ENCODE data around the gene PIK3C2G. TPM values are rescaled to one million over a fixed set of nuclear protein-coding genes. Genes with fewer than 3 reads are reported as not detected.

Gene PIK3C2G, protein sequence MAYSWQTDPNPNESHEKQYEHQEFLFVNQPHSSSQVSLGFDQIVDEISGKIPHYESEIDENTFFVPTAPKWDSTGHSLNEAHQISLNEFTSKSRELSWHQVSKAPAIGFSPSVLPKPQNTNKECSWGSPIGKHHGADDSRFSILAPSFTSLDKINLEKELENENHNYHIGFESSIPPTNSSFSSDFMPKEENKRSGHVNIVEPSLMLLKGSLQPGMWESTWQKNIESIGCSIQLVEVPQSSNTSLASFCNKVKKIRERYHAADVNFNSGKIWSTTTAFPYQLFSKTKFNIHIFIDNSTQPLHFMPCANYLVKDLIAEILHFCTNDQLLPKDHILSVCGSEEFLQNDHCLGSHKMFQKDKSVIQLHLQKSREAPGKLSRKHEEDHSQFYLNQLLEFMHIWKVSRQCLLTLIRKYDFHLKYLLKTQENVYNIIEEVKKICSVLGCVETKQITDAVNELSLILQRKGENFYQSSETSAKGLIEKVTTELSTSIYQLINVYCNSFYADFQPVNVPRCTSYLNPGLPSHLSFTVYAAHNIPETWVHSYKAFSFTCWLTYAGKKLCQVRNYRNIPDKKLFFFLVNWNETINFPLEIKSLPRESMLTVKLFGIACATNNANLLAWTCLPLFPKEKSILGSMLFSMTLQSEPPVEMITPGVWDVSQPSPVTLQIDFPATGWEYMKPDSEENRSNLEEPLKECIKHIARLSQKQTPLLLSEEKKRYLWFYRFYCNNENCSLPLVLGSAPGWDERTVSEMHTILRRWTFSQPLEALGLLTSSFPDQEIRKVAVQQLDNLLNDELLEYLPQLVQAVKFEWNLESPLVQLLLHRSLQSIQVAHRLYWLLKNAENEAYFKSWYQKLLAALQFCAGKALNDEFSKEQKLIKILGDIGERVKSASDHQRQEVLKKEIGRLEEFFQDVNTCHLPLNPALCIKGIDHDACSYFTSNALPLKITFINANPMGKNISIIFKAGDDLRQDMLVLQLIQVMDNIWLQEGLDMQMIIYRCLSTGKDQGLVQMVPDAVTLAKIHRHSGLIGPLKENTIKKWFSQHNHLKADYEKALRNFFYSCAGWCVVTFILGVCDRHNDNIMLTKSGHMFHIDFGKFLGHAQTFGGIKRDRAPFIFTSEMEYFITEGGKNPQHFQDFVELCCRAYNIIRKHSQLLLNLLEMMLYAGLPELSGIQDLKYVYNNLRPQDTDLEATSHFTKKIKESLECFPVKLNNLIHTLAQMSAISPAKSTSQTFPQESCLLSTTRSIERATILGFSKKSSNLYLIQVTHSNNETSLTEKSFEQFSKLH (N-terminal part only)
- total RNA-seq (not detected), polyA plus RNA-seq (under 1 TPM in 1 of 3 donors, not detected in 2; under 0.01 TPM)
- long read RNA-seq, donor 1 = 0 reads
- long read RNA-seq, donor 2 = 0 reads

DNA sequence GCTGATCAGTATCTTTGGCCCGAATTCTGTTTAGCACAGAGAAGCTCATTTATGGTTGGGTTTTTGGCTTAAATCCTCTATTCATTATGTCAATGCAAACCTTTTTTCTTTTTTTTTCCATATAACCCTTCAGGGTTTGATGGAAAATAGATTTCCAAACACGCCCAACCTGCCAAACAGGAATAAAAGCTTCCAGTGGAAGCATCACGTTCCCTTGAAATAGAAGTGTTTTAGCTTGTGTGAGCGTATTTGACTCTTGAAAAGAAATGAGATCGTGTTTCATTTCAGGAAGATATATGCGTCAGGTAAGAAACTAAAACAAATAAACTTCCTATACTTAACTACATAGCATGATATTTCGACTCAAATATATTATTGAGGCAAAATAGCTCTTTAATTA is at the start of gene PIK3C2G:
Gene PIK3C2G (plus strand): TSS at position 246 of the 400 bp plus-strand sequence. CDS start 20,564 bp downstream, outside the sequence.
- WGBS, 3 donors = 73 to 76% (median 74%) methylated on average over 7 of the region's 7 CpGs
- Histone ChIP-seq H3K4me1 (no peaks in the 10 kb centered on the region), H3K4me3 (no peak within 1 kb of the TSS), H3K9me3 (no peaks in the 10 kb centered on the region), H3K36me3 (ENCODE audit: insufficient read depth in 1 of 2, low read depth in 1 of 2) (no peaks in the 10 kb centered on the region), H3K27ac (no peak within 1 kb of the TSS), H3K27me3 (ENCODE audit: insufficient read depth in 3 of 3, low read length in 2 of 3) (no peaks in the 10 kb centered on the region)
- ATAC-seq (no peak), DNase-seq (no peak)
- intact Hi-C loops (cut with DNase I) = no loop called here
- TF ChIP-seq, protein P1, sequence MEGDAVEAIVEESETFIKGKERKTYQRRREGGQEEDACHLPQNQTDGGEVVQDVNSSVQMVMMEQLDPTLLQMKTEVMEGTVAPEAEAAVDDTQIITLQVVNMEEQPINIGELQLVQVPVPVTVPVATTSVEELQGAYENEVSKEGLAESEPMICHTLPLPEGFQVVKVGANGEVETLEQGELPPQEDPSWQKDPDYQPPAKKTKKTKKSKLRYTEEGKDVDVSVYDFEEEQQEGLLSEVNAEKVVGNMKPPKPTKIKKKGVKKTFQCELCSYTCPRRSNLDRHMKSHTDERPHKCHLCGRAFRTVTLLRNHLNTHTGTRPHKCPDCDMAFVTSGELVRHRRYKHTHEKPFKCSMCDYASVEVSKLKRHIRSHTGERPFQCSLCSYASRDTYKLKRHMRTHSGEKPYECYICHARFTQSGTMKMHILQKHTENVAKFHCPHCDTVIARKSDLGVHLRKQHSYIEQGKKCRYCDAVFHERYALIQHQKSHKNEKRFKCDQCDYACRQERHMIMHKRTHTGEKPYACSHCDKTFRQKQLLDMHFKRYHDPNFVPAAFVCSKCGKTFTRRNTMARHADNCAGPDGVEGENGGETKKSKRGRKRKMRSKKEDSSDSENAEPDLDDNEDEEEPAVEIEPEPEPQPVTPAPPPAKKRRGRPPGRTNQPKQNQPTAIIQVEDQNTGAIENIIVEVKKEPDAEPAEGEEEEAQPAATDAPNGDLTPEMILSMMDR (IDR thresholded peaks at IDR 0.05) = no peak

DNA sequence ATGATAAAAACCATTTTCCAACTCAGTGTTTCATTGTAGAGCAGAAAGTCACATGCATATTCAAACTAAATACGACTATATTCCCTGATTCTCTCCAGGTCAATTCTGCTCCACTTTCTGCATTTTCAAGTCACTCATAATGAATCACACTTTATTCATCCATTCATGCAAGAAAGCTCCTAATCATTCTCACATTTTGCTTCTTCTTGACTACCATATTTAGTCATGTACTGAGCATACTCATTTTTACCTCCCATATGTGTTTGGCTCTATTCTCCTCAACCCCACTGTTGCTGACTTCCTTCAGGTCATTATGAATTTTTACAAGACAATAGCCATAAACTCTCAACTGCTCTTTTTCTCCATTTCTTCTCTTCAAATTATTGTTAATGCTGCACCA is 43.4 kb upstream of the PIK3C2G start:
- Histone ChIP-seq H3K9me3 (no peaks in the 10 kb centered on the region), H3K27me3 (ENCODE audit: insufficient read depth in 3 of 3, low read length in 2 of 3) (no peaks in the 10 kb centered on the region), H3K4me1 (no peaks in the 10 kb centered on the region), H3K27ac (no peak overlapping the region), H3K4me3 (no peak overlapping the region), H3K36me3 (ENCODE audit: insufficient read depth in 1 of 2, low read depth in 1 of 2) (no peaks in the 10 kb centered on the region)
- DNase-seq = no peak
- no peak for ATAC-seq
- intact Hi-C loops (cut with DNase I) = no loop called here
- WGBS, 3 donors = 86 to 90% (median 88%) methylated on average over 1 of the region's 1 CpG
- TF ChIP-seq, protein P1 (IDR thresholded peaks at IDR 0.05) = no peak

DNA sequence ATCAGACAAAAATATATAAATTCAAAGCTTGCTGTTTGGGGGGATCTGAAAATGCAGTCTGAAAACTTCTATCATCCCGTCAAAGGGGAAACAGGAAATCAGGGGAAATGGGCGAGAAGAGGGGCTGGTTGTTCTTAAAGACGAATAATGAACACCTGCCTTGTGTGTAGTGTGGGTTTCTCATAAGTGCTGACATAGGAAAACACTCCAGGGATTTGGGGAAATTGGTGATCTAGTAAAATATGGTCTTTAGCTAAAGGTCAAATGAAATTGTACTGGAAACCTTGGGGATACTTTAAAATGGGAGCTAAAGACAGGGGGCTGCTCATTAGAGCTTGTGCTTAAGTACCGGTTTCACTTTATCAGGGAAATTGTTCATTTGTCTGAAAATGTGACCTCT is 39.6 kb upstream of the PIK3C2G start:
- ATAC-seq = no peak
- WGBS, 3 donors = 56 to 60% (median 57%) methylated on average over 4 of the region's 4 CpGs
- no peaks in the 10 kb centered on the region for H3K9me3 ChIP-seq
- TF ChIP-seq, protein P1 (IDR thresholded peaks at IDR 0.05) = no peak
- no peaks in the 10 kb centered on the region for H3K27me3 ChIP-seq (ENCODE audit: insufficient read depth in 3 of 3, low read length in 2 of 3)
- intact Hi-C loops (cut with DNase I) = no loop called here
- DNase-seq = no peak
- H3K36me3 ChIP-seq (ENCODE audit: insufficient read depth in 1 of 2, low read depth in 1 of 2) = no peaks in the 10 kb centered on the region
- H3K4me1 ChIP-seq = no peaks in the 10 kb centered on the region
- no peak overlapping the region for H3K4me3 ChIP-seq
- no peak overlapping the region for H3K27ac ChIP-seq

DNA sequence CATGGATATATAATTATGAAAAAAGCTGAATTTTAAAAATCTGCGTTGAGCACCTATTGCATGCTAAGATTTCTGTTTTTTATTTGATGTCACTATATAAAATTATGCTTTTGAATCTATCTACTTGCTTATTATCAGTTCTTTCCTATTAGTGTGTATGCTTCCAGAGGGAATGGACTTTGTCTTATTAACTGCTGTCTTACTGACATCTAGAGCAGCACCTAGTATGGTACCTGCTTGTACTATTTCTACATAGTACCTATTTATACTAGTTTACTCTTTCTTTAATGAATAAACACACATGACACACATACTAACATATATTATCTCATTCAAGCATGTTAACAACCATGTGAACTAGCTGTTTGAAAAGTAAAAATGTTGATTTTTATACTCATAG is 38.6 kb upstream of the PIK3C2G start:
- H3K4me3 ChIP-seq = no peak overlapping the region
- 95 to 96% (median 95%) methylated on average over 1 of the region's 1 CpG for WGBS, 3 donors
- no peaks in the 10 kb centered on the region for H3K36me3 ChIP-seq (ENCODE audit: insufficient read depth in 1 of 2, low read depth in 1 of 2)
- intact Hi-C loops (cut with DNase I) = no loop called here
- H3K4me1 ChIP-seq = no peaks in the 10 kb centered on the region
- no peaks in the 10 kb centered on the region for H3K27me3 ChIP-seq (ENCODE audit: insufficient read depth in 3 of 3, low read length in 2 of 3)
- TF ChIP-seq, protein P1 (IDR thresholded peaks at IDR 0.05) = no peak
- no peak overlapping the region for H3K27ac ChIP-seq
- peaks cover 4% of the 10 kb centered on the region for H3K9me3 ChIP-seq
- ATAC-seq (no peak), DNase-seq (no peak)
